Measurements from ENCODE around the gene LHFPL6. TPM values are rescaled to one million over a fixed set of nuclear protein-coding genes. Genes with fewer than 3 reads are reported as not detected.

The LHFPL6 gene
- total RNA-seq, 1 donor from 2014 or later = 54.8 TPM

GRCh38 chr13:39410096-39410901 lies 192.7 kb downstream of the LHFPL6 start:
- peaks cover 34% of the 10 kb centered on the region for H3K4me1 ChIP-seq
- TF ChIP-seq POLR2A (IDR thresholded peaks at IDR 0.05) (no peak), POLR2AphosphoS5 (IDR thresholded peaks at IDR 0.05; ENCODE audit: insufficient read depth in 1 of 2, low read depth in 1 of 2) (no peak), CTCF (IDR thresholded peaks at IDR 0.05) (no peak)

GRCh38 chr13:39408512-39408911 lies 194.5 kb downstream of the LHFPL6 start:
- H3K9me3 ChIP-seq = no peaks in the 10 kb centered on the region
- H3K4me3 ChIP-seq = no peak overlapping the region
- H3K4me1 ChIP-seq = peaks cover 33% of the 10 kb centered on the region
- H3K27ac ChIP-seq = no peak overlapping the region
- intact Hi-C loops (cut with DNase I) = no loop called here
- no peak for DNase-seq (ENCODE audit: extremely low spot score in 2 of 2)
- H3K27me3 ChIP-seq = no peaks in the 10 kb centered on the region
- no peaks in the 10 kb centered on the region for H3K36me3 ChIP-seq
- TF ChIP-seq CTCF (IDR thresholded peaks at IDR 0.05) (no peak), POLR2A (IDR thresholded peaks at IDR 0.05) (no peak), POLR2AphosphoS5 (IDR thresholded peaks at IDR 0.05; ENCODE audit: insufficient read depth in 1 of 2, low read depth in 1 of 2) (no peak)

More at GRCh38 chr13:39410096-39410901, 192.7 kb downstream of the LHFPL6 start:
- H3K27ac ChIP-seq = no peak overlapping the region
- H3K9me3 ChIP-seq = no peaks in the 10 kb centered on the region
- intact Hi-C loops (cut with DNase I) = no loop called here
- no peak overlapping the region for H3K4me3 ChIP-seq
- H3K36me3 ChIP-seq = no peaks in the 10 kb centered on the region
- no peak for DNase-seq (ENCODE audit: extremely low spot score in 2 of 2)
- H3K27me3 ChIP-seq = no peaks in the 10 kb centered on the region

GRCh38 chr13:39407786-39408185 lies 195.2 kb downstream of the LHFPL6 start:
- intact Hi-C loops (cut with DNase I) = no loop called here
- DNase-seq (ENCODE audit: extremely low spot score in 2 of 2) = no peak
- Histone ChIP-seq H3K9me3 (no peaks in the 10 kb centered on the region), H3K4me3 (no peak overlapping the region), H3K27ac (no peak overlapping the region), H3K27me3 (no peaks in the 10 kb centered on the region), H3K4me1 (peaks cover 33% of the 10 kb centered on the region), H3K36me3 (no peaks in the 10 kb centered on the region)
- TF ChIP-seq POLR2AphosphoS5 (IDR thresholded peaks at IDR 0.05; ENCODE audit: insufficient read depth in 1 of 2, low read depth in 1 of 2) (no peak), CTCF (IDR thresholded peaks at IDR 0.05) (no peak), POLR2A (IDR thresholded peaks at IDR 0.05) (no peak)

GRCh38 chr13:39407138-39407537 lies 195.9 kb downstream of the LHFPL6 start:
- H3K27ac ChIP-seq = no peak overlapping the region
- intact Hi-C loops (cut with DNase I) = no loop called here
- TF ChIP-seq POLR2AphosphoS5 (IDR thresholded peaks at IDR 0.05; ENCODE audit: insufficient read depth in 1 of 2, low read depth in 1 of 2) (no peak), POLR2A (IDR thresholded peaks at IDR 0.05) (no peak), CTCF (IDR thresholded peaks at IDR 0.05) (no peak)
- no peak for DNase-seq (ENCODE audit: extremely low spot score in 2 of 2)
- peaks cover 33% of the 10 kb centered on the region for H3K4me1 ChIP-seq
- no peaks in the 10 kb centered on the region for H3K36me3 ChIP-seq
- H3K4me3 ChIP-seq = no peak overlapping the region
- no peaks in the 10 kb centered on the region for H3K27me3 ChIP-seq
- no peaks in the 10 kb centered on the region for H3K9me3 ChIP-seq

GRCh38 chr13:39406688-39407087 lies 196.3 kb downstream of the LHFPL6 start:
- no peak for DNase-seq (ENCODE audit: extremely low spot score in 2 of 2)
- H3K9me3 ChIP-seq = no peaks in the 10 kb centered on the region
- H3K4me3 ChIP-seq = no peak overlapping the region
- no peaks in the 10 kb centered on the region for H3K27me3 ChIP-seq
- no peaks in the 10 kb centered on the region for H3K36me3 ChIP-seq
- TF ChIP-seq CTCF (IDR thresholded peaks at IDR 0.05) (no peak), POLR2A (IDR thresholded peaks at IDR 0.05) (no peak), POLR2AphosphoS5 (IDR thresholded peaks at IDR 0.05; ENCODE audit: insufficient read depth in 1 of 2, low read depth in 1 of 2) (no peak)
- intact Hi-C loops (cut with DNase I) = no loop called here
- peaks cover 33% of the 10 kb centered on the region for H3K4me1 ChIP-seq
- H3K27ac ChIP-seq = no peak overlapping the region

Data from vagina (tissue), 2 donors.